ENCODE results near the gene LDB3. TPM values are rescaled to one million over a fixed set of nuclear protein-coding genes. Genes with fewer than 3 reads are reported as not detected.

The LDB3 gene
- total and polyA plus RNA-seq, 9 of the 15 experiments (the other 6 are each of a cell fraction or from before 2014, with no cell fraction given): 0.03 TPM; not detected in 8

DNA sequence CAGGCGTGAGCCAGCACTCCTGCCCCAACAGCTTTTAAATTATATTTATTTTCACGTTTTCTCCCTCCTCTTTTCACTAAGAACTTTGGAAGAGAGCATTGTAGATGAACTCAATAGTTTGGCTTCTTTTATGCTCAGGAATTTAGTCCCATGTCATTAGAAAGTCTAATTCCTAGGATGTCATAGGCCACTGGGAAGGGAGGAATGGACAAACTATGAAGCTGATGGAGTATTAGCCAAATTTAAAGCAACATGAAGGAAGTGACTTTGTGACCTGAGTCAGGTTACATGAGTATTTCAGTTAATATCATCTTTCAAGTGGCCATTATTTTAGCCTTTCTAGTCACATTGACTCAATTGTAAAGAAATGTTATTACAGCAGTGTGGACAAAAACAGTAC is 32.0 kb upstream of the LDB3 start:
- WGBS (ENCODE audit: insufficient coverage, low coverage, missing lambda C conversion rate): 10% methylated on average over 2 of the region's 2 CpGs
- peaks cover 0 to 8% of the 10 kb centered on the region in 2 experiments; a peak in 2 of 5 replicates for H3K4me1 ChIP-seq (replicated peaks in 1 of 2; ENCODE audit: control insufficient read depth in 2 of 2, insufficient read depth in 2 of 2, low read length in 2 of 2)
- no peak overlapping the region for H3K27ac ChIP-seq (ENCODE audit: extremely low read depth, low read depth, low read length)
- ChIA-PET CTCF (ENCODE audit: low intra/inter-chr PET ratio) (no interaction called here), POLR2A (no interaction called here)
- no peak overlapping the region for H3K4me3 ChIP-seq
- H2AFZ ChIP-seq (ENCODE audit: low read depth, low read length): no peak overlapping the region
- no peaks in the 10 kb centered on the region for H3K36me3 ChIP-seq (ENCODE audit: control insufficient read depth, insufficient read depth, low read length)
- no peak overlapping the region for H3K4me2 ChIP-seq (ENCODE audit: insufficient read depth, low read length)
- H3K9me1 ChIP-seq (ENCODE audit: control insufficient read depth, insufficient read depth, low read length): no peaks in the 10 kb centered on the region
- TF ChIP-seq, protein P1, sequence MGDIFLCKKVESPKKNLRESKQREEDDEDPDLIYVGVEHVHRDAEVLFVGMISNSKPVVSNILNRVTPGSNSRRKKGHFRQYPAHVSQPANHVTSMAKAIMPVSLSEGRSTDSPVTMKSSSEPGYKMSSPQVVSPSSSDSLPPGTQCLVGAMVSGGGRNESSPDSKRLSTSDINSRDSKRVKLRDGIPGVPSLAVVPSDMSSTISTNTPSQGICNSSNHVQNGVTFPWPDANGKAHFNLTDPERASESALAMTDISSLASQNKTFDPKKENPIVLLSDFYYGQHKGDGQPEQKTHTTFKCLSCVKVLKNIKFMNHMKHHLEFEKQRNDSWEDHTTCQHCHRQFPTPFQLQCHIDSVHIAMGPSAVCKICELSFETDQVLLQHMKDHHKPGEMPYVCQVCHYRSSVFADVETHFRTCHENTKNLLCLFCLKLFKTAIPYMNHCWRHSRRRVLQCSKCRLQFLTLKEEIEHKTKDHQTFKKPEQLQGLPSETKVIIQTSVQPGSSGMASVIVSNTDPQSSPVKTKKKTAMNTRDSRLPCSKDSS (IDR thresholded peaks at IDR 0.05; ENCODE audit: low read depth, partially characterized antibody): no peak
- TF ChIP-seq, protein P2, sequence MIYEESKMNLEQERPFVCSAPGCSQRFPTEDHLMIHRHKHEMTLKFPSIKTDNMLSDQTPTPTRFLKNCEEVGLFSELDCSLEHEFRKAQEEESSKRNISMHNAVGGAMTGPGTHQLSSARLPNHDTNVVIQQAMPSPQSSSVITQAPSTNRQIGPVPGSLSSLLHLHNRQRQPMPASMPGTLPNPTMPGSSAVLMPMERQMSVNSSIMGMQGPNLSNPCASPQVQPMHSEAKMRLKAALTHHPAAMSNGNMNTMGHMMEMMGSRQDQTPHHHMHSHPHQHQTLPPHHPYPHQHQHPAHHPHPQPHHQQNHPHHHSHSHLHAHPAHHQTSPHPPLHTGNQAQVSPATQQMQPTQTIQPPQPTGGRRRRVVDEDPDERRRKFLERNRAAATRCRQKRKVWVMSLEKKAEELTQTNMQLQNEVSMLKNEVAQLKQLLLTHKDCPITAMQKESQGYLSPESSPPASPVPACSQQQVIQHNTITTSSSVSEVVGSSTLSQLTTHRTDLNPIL (CRISPR knock-in tag; IDR thresholded peaks at IDR 0.05): no peak
- FAIRE-seq (no peak), DNase-seq (ENCODE audit: extremely low read depth in 1 of 4, low spot score in 3 of 4) (no peak), ATAC-seq (no peak)
- H3K79me2 ChIP-seq (ENCODE audit: control insufficient read depth, insufficient read depth, low read length): no peaks in the 10 kb centered on the region
- in situ Hi-C loops (cut with MboI) (no loop called here), intact Hi-C loops (cut with micrococcal nuclease) (no loop called here)
- H3K9ac ChIP-seq (ENCODE audit: insufficient read depth in 1 of 2, low read depth in 2 of 2, low read length in 2 of 2): no peak overlapping the region
- H4K20me1 ChIP-seq (replicated peaks; ENCODE audit: control insufficient read depth, insufficient read depth, low read length): no peaks in the 10 kb centered on the region
- no TSS peak for BruUV-seq (replicated peaks)
- no peaks in the 10 kb centered on the region for H3K9me3 ChIP-seq (replicated peaks; ENCODE audit: control insufficient read depth, insufficient read depth, low read depth, low read length)
- peaks cover 18 to 32% of the 10 kb centered on the region in 2 experiments; a peak in 3 of 5 replicates for H3K27me3 ChIP-seq (ENCODE audit: control insufficient read depth in 2 of 2, insufficient read depth in 2 of 2, low read length in 2 of 2)

DNA sequence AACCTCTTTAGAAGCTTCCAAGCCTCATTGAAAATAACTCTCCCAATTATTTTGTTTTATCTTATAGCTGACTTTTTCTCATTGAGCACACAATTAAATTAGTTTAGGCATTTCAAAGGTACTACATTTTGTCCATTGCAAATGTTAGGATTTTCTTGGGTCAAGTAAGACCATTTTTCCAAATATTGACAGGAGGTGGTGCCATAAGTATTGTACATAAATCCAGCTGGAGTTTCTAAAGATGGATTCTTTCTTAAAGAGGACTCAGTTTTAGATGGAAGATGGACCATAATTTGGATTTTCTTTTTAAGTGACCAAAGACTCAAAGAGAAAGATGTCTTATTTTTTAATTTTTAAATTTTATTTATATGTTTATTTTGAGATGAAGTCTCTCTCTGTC is 26.3 kb upstream of the LDB3 start:
- no peak overlapping the region for H3K4me3 ChIP-seq
- intact Hi-C loops (cut with micrococcal nuclease) (no loop called here), in situ Hi-C loops (cut with MboI) (no loop called here)
- no peaks in the 10 kb centered on the region for H3K36me3 ChIP-seq (ENCODE audit: control insufficient read depth, insufficient read depth, low read length)
- peaks cover 0 to 8% of the 10 kb centered on the region in 2 experiments; a peak in 1 of 5 replicates for H3K27me3 ChIP-seq (ENCODE audit: control insufficient read depth in 2 of 2, insufficient read depth in 2 of 2, low read length in 2 of 2)
- no peak overlapping the region for H2AFZ ChIP-seq (ENCODE audit: low read depth, low read length)
- no peaks in the 10 kb centered on the region; a peak in 1 of 5 replicates for H3K4me1 ChIP-seq (replicated peaks in 1 of 2; ENCODE audit: control insufficient read depth in 2 of 2, insufficient read depth in 2 of 2, low read length in 2 of 2)
- POLR2A ChIA-PET: interaction anchor here (1.2 kb wide), 2 partner anchors 9 to 12 kb away, joined by 3 to 5 read pairs; partner anchors contain the start of gene OPN4
- FAIRE-seq: no peak
- no peaks in the 10 kb centered on the region for H3K9me1 ChIP-seq (ENCODE audit: control insufficient read depth, insufficient read depth, low read length)
- BruUV-seq (replicated peaks): no TSS peak
- H4K20me1 ChIP-seq (replicated peaks; ENCODE audit: control insufficient read depth, insufficient read depth, low read length): no peaks in the 10 kb centered on the region
- no peak overlapping the region for H3K27ac ChIP-seq (ENCODE audit: extremely low read depth, low read depth, low read length)
- CTCF ChIA-PET (ENCODE audit: low intra/inter-chr PET ratio): no interaction called here
- DNase-seq (ENCODE audit: extremely low read depth in 1 of 4, low spot score in 3 of 4): no peak
- H3K9me3 ChIP-seq (replicated peaks; ENCODE audit: control insufficient read depth, insufficient read depth, low read depth, low read length): no peaks in the 10 kb centered on the region
- no peaks in the 10 kb centered on the region for H3K79me2 ChIP-seq (ENCODE audit: control insufficient read depth, insufficient read depth, low read length)
- H3K9ac ChIP-seq (ENCODE audit: insufficient read depth in 1 of 2, low read depth in 2 of 2, low read length in 2 of 2): no peak overlapping the region
- ATAC-seq: no peak
- H3K4me2 ChIP-seq (ENCODE audit: insufficient read depth, low read length): no peak overlapping the region
- no peak for TF ChIP-seq PTTG1 (tag; IDR thresholded peaks at IDR 0.05; ENCODE audit: low read depth)
- TF ChIP-seq, protein P3, sequence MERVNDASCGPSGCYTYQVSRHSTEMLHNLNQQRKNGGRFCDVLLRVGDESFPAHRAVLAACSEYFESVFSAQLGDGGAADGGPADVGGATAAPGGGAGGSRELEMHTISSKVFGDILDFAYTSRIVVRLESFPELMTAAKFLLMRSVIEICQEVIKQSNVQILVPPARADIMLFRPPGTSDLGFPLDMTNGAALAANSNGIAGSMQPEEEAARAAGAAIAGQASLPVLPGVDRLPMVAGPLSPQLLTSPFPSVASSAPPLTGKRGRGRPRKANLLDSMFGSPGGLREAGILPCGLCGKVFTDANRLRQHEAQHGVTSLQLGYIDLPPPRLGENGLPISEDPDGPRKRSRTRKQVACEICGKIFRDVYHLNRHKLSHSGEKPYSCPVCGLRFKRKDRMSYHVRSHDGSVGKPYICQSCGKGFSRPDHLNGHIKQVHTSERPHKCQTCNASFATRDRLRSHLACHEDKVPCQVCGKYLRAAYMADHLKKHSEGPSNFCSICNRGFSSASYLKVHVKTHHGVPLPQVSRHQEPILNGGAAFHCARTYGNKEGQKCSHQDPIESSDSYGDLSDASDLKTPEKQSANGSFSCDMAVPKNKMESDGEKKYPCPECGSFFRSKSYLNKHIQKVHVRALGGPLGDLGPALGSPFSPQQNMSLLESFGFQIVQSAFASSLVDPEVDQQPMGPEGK (CRISPR knock-in tag; IDR thresholded peaks at IDR 0.05; ENCODE audit: borderline replicate concordance): no peak
- TF ChIP-seq NCOA1 (IDR thresholded peaks at IDR 0.05; ENCODE audit: low read depth): no peak
- TF ChIP-seq SNIP1 (IDR thresholded peaks at IDR 0.05; ENCODE audit: low read depth): no peak
- no peak for TF ChIP-seq ZNF830 (CRISPR knock-in tag; IDR thresholded peaks at IDR 0.05)
- TF ChIP-seq ZBED1 (IDR thresholded peaks at IDR 0.05): no peak
- no peak for TF ChIP-seq WHSC1 (IDR thresholded peaks at IDR 0.05; ENCODE audit: low read length)
- TF ChIP-seq ZBTB17 (CRISPR knock-in tag; IDR thresholded peaks at IDR 0.05): no peak
- TF ChIP-seq RFX7 (CRISPR knock-in tag; IDR thresholded peaks at IDR 0.05): no peak
- no peak for TF ChIP-seq CHD1 (IDR thresholded peaks at IDR 0.05; ENCODE audit: low read length)
- TF ChIP-seq ZNF561 (CRISPR knock-in tag; conservative IDR thresholded peaks at IDR 0.05): no peak
